SKM-1 (cell line): ENCODE measurements around the gene CDHR1.
"Not testable (repeated sequence)": the region's sequence is repeated elsewhere in the genome, so short reads cannot be mapped to it uniquely, and the experiment has no call there.

Experiments
- DNase-seq: peaks from one replicate; lab custom pipeline; 2025; ENCODE audit not compliant: unreplicated experiment; lab: John Stamatoyannopoulos, UW

CDHR1 gene

GRCh38 chr10:84173501-84173929 lies 20.8 kb upstream of the CDHR1 start, which contains the start of gene GPR15LG:
Gene GPR15LG (plus strand): TSS chr10:84173801. CDS start chr10:84173852, 51 bp downstream.
- no peak for DNase-seq

GRCh38 chr10:84175436-84175835 lies 18.9 kb upstream of the CDHR1 start:
- DNase-seq: no peak

GRCh38 chr10:84176351-84176750 lies 18.0 kb upstream of the CDHR1 start:
- DNase-seq: no peak

- no peak for DNase-seq
These were observed 17.4 kb upstream of the CDHR1 start for GRCh38 chr10:84176836-84177474.

GRCh38 chr10:84177541-84178141 lies 16.7 kb upstream of the CDHR1 start:
- DNase-seq: no peak

- no peak for DNase-seq
These were observed 16.2 kb upstream of the CDHR1 start for GRCh38 chr10:84178160-84178609.

GRCh38 chr10:84179059-84179710 lies 15.2 kb upstream of the CDHR1 start:
- no peak for DNase-seq

GRCh38 chr10:84180386-84180785 lies 14.0 kb upstream of the CDHR1 start:
- DNase-seq: not testable (repeated sequence)

GRCh38 chr10:84181631-84182030 lies 12.7 kb upstream of the CDHR1 start:
- no peak for DNase-seq

GRCh38 chr10:84184517-84184916 lies 9.8 kb upstream of the CDHR1 start:
- no peak for DNase-seq

GRCh38 chr10:84185526-84186175 lies 8.7 kb upstream of the CDHR1 start:
- DNase-seq: no peak

GRCh38 chr10:84188815-84189214 lies 5.5 kb upstream of the CDHR1 start:
- no peak for DNase-seq

GRCh38 chr10:84190621-84191020 lies 3.7 kb upstream of the CDHR1 start:
- DNase-seq: no peak

- no peak for DNase-seq
These were observed 3.2 kb upstream of the CDHR1 start for GRCh38 chr10:84191106-84191505.

- DNase-seq: no peak
These were observed 1.0 kb upstream of the CDHR1 start for GRCh38 chr10:84193327-84193726.

- no peak for DNase-seq
These were observed 402 bp upstream of the CDHR1 start for GRCh38 chr10:84193846-84194423.

GRCh38 chr10:84195044-84195830 lies 900 bp downstream of the CDHR1 start:
- DNase-seq: no peak

- DNase-seq: no peak
These were observed 1.7 kb downstream of the CDHR1 start for GRCh38 chr10:84196083-84196482.

GRCh38 chr10:84196941-84197340 lies 2.6 kb downstream of the CDHR1 start:
- DNase-seq: no peak

- DNase-seq: no peak
These were observed 3.3 kb downstream of the CDHR1 start for GRCh38 chr10:84197643-84198042.
